Smooth muscle cell (in vitro differentiated cells): ENCODE measurements around the gene GGT7. TPM values are rescaled to one million over a fixed set of nuclear protein-coding genes. Genes with fewer than 3 reads are reported as not detected.
"Not testable (repeated sequence)": the region's sequence is repeated elsewhere in the genome, so short reads cannot be mapped to it uniquely, and the experiment has no call there.

ENCODE experiments used
- DNase-seq: peaks from one replicate; lab custom pipeline; 2025; ENCODE audit not compliant: unreplicated experiment; lab: John Stamatoyannopoulos, UW
- H2AFZ ChIP-seq: fragments of 200-600 bp; sonication (generic); 2 replicates; pipeline ENCODE4 v1.6.0; 2016; ENCODE audit warnings: antibody characterized with exemption, low read depth, mild to moderate bottlenecking
- H3F3A ChIP-seq: fragments of 200-600 bp; sonication (generic); 2 replicates; pipeline ENCODE4 v1.6.0; 2017; ENCODE audit warnings: antibody characterized with exemption, low read depth
- H3K27ac ChIP-seq: fragments of 200-600 bp; sonication (generic); 2 replicates; pipeline ENCODE4 v1.5.1; 2016; ENCODE audit warnings: low read depth, mild to moderate bottlenecking
- H3K27me3 ChIP-seq: fragments of 200-600 bp; sonication (generic); 2 replicates; pipeline ENCODE4 v1.6.1; 2016; ENCODE audit warnings: low read depth, mild to moderate bottlenecking
- H3K36me3 ChIP-seq: fragments of 200-600 bp; sonication (generic); 2 replicates; pipeline ENCODE4 v1.5.1; 2016; ENCODE audit warnings: low read depth
- H3K4me1 ChIP-seq: fragments of 200-600 bp; sonication (generic); 2 replicates; pipeline ENCODE4 v1.5.1; 2016; ENCODE audit warnings: low read depth
- H3K4me2 ChIP-seq: fragments of 200-600 bp; sonication (generic); 2 replicates; pipeline ENCODE4 v1.6.0; 2016; ENCODE audit warnings: mild to moderate bottlenecking
- H3K4me3 ChIP-seq: fragments of 200-600 bp; sonication (generic); 2 replicates; pipeline ENCODE4 v1.5.1; 2016; ENCODE audit warnings: mild to moderate bottlenecking
- H3K79me2 ChIP-seq: fragments of 200-600 bp; sonication (generic); 2 replicates; pipeline ENCODE4 v1.6.0; 2016; ENCODE audit warnings: low read depth, mild to moderate bottlenecking
- H3K9ac ChIP-seq: fragments of 200-600 bp; sonication (generic); 2 replicates; pipeline ENCODE4 v1.6.0; 2016; ENCODE audit warnings: low read depth
- H3K9me3 ChIP-seq: fragments of 200-600 bp; sonication (generic); replicated peaks from 2 replicates; pipeline ENCODE4 v1.5.1; 2016; ENCODE audit warnings: low read depth
- H4K20me1 ChIP-seq: fragments of 200-600 bp; sonication (generic); 2 replicates; pipeline ENCODE4 v1.6.0; 2016; ENCODE audit warnings: low read depth
- WGBS: methylation state at CpG from one replicate; pipeline ENCODE4 v1.1.7; 2016; ENCODE audit warnings: low lambda C conversion rate; 5-methylcytosine and 5-hydroxymethylcytosine counted together
- polyA plus RNA-seq: library from polyadenylated mRNA; unstranded; fragments of >200 nt; fragmentation: Nextera tagmentation; extraction: Ambion mirVana; gene quantifications from 2 replicates; pipeline ENCODE4 v1.2.1, GENCODE V29; 2016
- total RNA-seq: library from RNA; depleted of rRNA; stranded (reverse); fragments of >200 nt; gene quantifications from 2 replicates; pipeline ENCODE4 v1.2.3, GENCODE V29; 2014
- TF ChIP-seq, protein P1 (sequence below): fragments of 200-600 bp; sonication (generic); IDR thresholded peaks from 2 replicates; pipeline ENCODE4 v1.5.1; 2017; ENCODE audit warnings: borderline replicate concordance, mild to moderate bottlenecking, antibody characterized with exemption; ENCODE audit not compliant: insufficient read depth, poor library complexity, severe bottlenecking

The GGT7 gene
- total and polyA plus RNA-seq, 2 experiments from 2014 or later: 4.0 to 15.2 TPM

DNA sequence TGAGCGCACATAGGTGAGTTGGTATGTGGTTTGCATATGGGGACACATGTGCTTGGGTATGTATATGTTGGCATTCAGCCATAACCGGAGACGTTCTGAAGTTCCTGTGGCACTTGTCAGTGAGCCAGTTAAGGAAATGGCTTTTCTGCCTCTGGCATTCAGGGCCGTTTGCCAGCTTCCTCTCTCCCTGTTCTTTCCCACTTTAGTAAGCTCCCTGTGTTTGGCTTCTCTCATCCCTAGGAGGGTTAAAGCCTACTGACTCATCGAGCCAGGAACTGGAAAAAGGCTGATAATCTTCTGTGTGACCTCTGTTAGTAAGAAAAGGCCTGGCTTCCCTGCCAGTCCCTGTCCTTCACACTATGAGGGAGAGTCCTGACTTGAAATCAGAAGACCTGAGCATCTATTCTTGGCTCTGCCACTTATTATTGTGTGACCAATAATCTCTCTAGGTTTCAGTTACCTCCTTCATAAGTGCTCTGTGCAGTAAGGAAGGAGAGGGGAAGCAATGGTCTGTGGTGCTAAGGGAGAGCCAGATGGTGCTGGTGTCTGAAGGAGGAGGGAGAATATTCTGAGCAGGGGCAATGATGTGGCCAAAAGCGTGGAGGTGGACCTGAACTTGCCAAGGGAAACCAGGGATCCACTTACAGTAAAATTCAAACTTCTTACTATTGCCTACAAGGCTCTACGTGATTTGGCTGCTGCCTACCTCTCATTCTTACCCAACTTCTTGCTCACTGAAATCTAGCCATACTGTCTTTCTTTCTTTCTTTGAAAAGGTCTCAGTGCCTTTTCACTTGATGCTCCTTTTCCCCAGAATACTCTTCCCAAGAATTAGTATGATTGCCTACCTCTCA, 35.2 kb upstream of the GGT7 start:
- Histone ChIP-seq H3K9me3 (no peaks in the 10 kb centered on the region), H3K4me3 (no peak overlapping the region), H3K36me3 (no peaks in the 10 kb centered on the region), H2AFZ (no peak overlapping the region), H3K4me2 (peak overlapping the region; percentile 38), H3K27me3 (no peaks in the 10 kb centered on the region), H3K79me2 (no peaks in the 10 kb centered on the region), H3K9ac (no peak overlapping the region), H4K20me1 (peaks cover 19% of the 10 kb centered on the region), H3K27ac (peak overlapping the region; percentile 36), H3K4me1 (peaks cover 4% of the 10 kb centered on the region), H3F3A (peaks cover 14% of the 10 kb centered on the region)
- TF ChIP-seq, protein P1, sequence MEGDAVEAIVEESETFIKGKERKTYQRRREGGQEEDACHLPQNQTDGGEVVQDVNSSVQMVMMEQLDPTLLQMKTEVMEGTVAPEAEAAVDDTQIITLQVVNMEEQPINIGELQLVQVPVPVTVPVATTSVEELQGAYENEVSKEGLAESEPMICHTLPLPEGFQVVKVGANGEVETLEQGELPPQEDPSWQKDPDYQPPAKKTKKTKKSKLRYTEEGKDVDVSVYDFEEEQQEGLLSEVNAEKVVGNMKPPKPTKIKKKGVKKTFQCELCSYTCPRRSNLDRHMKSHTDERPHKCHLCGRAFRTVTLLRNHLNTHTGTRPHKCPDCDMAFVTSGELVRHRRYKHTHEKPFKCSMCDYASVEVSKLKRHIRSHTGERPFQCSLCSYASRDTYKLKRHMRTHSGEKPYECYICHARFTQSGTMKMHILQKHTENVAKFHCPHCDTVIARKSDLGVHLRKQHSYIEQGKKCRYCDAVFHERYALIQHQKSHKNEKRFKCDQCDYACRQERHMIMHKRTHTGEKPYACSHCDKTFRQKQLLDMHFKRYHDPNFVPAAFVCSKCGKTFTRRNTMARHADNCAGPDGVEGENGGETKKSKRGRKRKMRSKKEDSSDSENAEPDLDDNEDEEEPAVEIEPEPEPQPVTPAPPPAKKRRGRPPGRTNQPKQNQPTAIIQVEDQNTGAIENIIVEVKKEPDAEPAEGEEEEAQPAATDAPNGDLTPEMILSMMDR: no peak
- WGBS: 40% methylated on average over 7 of the region's 7 CpGs
- DNase-seq: no peak

DNA sequence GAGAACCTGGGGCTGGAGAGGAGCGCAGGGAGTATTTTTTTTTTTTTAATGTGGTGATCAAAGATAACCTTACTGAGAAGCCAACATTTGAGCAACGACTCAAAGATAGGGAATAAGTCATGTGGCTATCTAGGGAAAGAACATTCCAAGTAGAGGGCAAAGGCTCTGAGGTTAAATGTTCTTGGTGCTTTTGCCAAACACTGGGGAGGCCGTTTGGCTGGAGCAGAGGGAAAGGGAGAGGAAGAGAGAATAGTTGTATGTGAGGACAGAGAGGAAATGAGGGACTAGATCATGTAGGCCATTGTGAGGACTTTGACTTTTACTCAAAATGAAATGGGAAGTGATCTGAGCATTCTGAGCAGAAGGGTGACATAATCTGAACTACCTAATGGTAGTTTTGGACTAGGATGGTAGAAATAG, 31.6 kb upstream of the GGT7 start:
- no peak overlapping the region for H3K9ac ChIP-seq
- peaks cover 17% of the 10 kb centered on the region for H4K20me1 ChIP-seq
- 92% methylated on average over 3 of the region's 3 CpGs for WGBS
- no peaks in the 10 kb centered on the region for H3K27me3 ChIP-seq
- no peak overlapping the region for H2AFZ ChIP-seq
- H3K79me2 ChIP-seq: no peaks in the 10 kb centered on the region
- no peak overlapping the region for H3K4me2 ChIP-seq
- H3K27ac ChIP-seq: no peak overlapping the region
- peaks cover 4% of the 10 kb centered on the region for H3K4me1 ChIP-seq
- DNase-seq: no peak
- H3K4me3 ChIP-seq: no peak overlapping the region
- TF ChIP-seq, protein P1: no peak
- peaks cover 14% of the 10 kb centered on the region for H3F3A ChIP-seq
- no peaks in the 10 kb centered on the region for H3K9me3 ChIP-seq
- H3K36me3 ChIP-seq: no peaks in the 10 kb centered on the region

DNA sequence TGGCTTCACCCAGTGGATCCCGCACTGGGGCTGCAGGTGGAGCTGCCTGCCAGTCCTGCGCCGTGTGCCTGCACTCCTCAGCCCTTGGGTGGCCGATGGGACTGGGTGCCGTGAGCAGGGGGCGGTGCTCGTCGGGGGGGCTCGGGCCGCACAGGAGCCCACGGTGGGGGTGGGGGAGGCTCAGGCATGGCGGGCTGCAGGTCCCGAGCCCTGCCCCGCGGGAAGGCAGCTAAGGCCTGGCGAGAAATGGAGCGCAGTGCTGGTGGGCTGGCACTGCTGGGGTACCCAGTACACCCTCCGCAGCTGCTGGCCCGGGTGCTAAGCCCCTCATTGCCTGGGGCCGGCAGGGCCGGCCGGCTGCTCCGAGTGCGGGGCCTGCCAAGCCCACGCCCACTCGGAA, 26.1 kb upstream of the GGT7 start:
- WGBS: 93% methylated on average over 24 of the region's 26 CpGs

DNA sequence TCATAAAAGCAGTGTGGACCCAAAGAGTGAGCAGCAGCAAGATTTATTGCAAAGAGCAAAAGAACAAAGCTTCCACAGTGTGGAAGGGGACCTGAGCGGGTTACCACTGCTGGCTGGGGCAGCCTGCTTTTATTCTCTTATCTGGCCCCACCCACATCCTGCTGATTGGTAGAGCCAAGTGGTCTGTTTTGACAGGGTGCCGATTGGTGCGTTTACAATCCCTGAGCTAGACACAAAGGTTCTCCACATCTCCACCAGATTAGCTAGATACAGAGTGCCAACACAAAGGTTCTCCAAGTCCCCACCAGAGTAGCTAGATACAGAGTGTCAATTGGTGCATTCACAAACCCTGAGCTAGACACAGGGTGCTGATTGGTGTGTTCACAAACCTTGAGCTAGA, 25.5 kb upstream of the GGT7 start:
- H3K4me1 ChIP-seq, DNase-seq, H3F3A ChIP-seq, H3K9ac ChIP-seq, H3K27me3 ChIP-seq, H3K9me3 ChIP-seq, H2AFZ ChIP-seq, H3K36me3 ChIP-seq, H3K4me2 ChIP-seq, H4K20me1 ChIP-seq, H3K4me3 ChIP-seq, H3K79me2 ChIP-seq, H3K27ac ChIP-seq: not testable (repeated sequence)
- 95% methylated on average over 3 of the region's 3 CpGs for WGBS

More for the DNA sequence above, 26.1 kb upstream of the GGT7 start:
- not testable (repeated sequence) for H2AFZ ChIP-seq, H3K9ac ChIP-seq, H4K20me1 ChIP-seq, H3K9me3 ChIP-seq, H3K4me3 ChIP-seq, H3K79me2 ChIP-seq, H3K36me3 ChIP-seq, H3K4me1 ChIP-seq, H3K27me3 ChIP-seq, H3K4me2 ChIP-seq, H3F3A ChIP-seq, H3K27ac ChIP-seq, DNase-seq
